Neural crest cell (in vitro differentiated cells): ENCODE data around the gene TAF7. TPM values are rescaled to one million over a fixed set of nuclear protein-coding genes. Genes with fewer than 3 reads are reported as not detected.

Source experiments
- DNase-seq: peaks from one replicate; pipeline ENCODE4 v3.0.0; 2021; ENCODE audit warnings: low read depth, mixed read lengths, low spot score
- H3K27ac Mint-ChIP-seq: one replicate; pipeline ENCODE4 v1.8.0; 2021; ENCODE audit warnings: mild to moderate bottlenecking, mixed read lengths; ENCODE audit not compliant: unreplicated experiment
- H3K27me3 Mint-ChIP-seq: 2 replicates; pipeline ENCODE4 v1.8.0; 2021; ENCODE audit warnings: low read depth, mild to moderate bottlenecking, mixed read lengths
- H3K36me3 Mint-ChIP-seq: 2 replicates; pipeline ENCODE4 v1.8.0; 2021; ENCODE audit warnings: low read depth, mild to moderate bottlenecking, mixed read lengths
- H3K4me1 Mint-ChIP-seq: 2 replicates; pipeline ENCODE4 v1.8.0; 2021; ENCODE audit warnings: mixed read lengths
- H3K4me3 Mint-ChIP-seq: one replicate; pipeline ENCODE4 v1.8.0; 2021; ENCODE audit warnings: mild to moderate bottlenecking, mixed read lengths
- H3K9me3 Mint-ChIP-seq: 2 replicates; pipeline ENCODE4 v1.8.0; 2021; ENCODE audit warnings: mixed read lengths
- CTCF ChIP-seq: fragments of 200-600 bp; sonication (generic); conservative IDR thresholded peaks from 2 replicates; pipeline ENCODE4 v1.5.0; 2021; ENCODE audit warnings: antibody characterized with exemption, mild to moderate bottlenecking
- total RNA-seq: library from RNA; stranded (reverse); gene quantifications from 2 replicates; pipeline ENCODE4 v1.2.1, GENCODE V29; 2021

Gene TAF7
- total RNA-seq, 1 donor from 2014 or later, result 100 TPM

GRCh38 chr5:141313711-141314110 lies 6.9 kb downstream of the TAF7 start:
- peaks cover 39% of the 10 kb centered on the region for H3K9me3 Mint-ChIP-seq
- H3K4me3 Mint-ChIP-seq, result no peak overlapping the region
- TF ChIP-seq CTCF, result no peak
- H3K4me1 Mint-ChIP-seq, result peaks cover 7% of the 10 kb centered on the region
- no peak for DNase-seq
- peaks cover 77% of the 10 kb centered on the region for H3K36me3 Mint-ChIP-seq
- H3K27me3 Mint-ChIP-seq, result peaks cover 4% of the 10 kb centered on the region
- no peak overlapping the region for H3K27ac Mint-ChIP-seq

- Mint-ChIP-seq H3K36me3 (peaks cover 73% of the 10 kb centered on the region), H3K9me3 (peaks cover 19% of the 10 kb centered on the region), H3K27ac (no peak overlapping the region), H3K27me3 (no peaks in the 10 kb centered on the region), H3K4me1 (no peaks in the 10 kb centered on the region), H3K4me3 (no peak overlapping the region)
- no peak for DNase-seq
- no peak for TF ChIP-seq CTCF
Measured at GRCh38 chr5:141306630-141307029, 14.0 kb downstream of the TAF7 start.

GRCh38 chr5:141303756-141304155 lies 16.8 kb downstream of the TAF7 start, which contains the start of gene SLC25A2:
Gene SLC25A2 (minus strand): TSS chr5:141304049. CDS start chr5:141303865, 184 bp downstream.
- no peaks in the 10 kb centered on the region for H3K27me3 Mint-ChIP-seq
- DNase-seq, result no peak
- H3K36me3 Mint-ChIP-seq, result peaks cover 56% of the 10 kb centered on the region
- H3K9me3 Mint-ChIP-seq, result peaks cover 16% of the 10 kb centered on the region
- TF ChIP-seq CTCF, result no peak
- H3K4me1 Mint-ChIP-seq, result no peaks in the 10 kb centered on the region
- no peak within 1 kb of the TSS for H3K4me3 Mint-ChIP-seq
- H3K27ac Mint-ChIP-seq, result no peak within 1 kb of the TSS

GRCh38 chr5:141298376-141298775 lies 22.2 kb downstream of the TAF7 start:
- H3K4me1 Mint-ChIP-seq, result no peaks in the 10 kb centered on the region
- H3K4me3 Mint-ChIP-seq, result no peak overlapping the region
- TF ChIP-seq CTCF, result no peak
- no peaks in the 10 kb centered on the region for H3K27me3 Mint-ChIP-seq
- no peak overlapping the region for H3K27ac Mint-ChIP-seq
- H3K9me3 Mint-ChIP-seq, result peaks cover 22% of the 10 kb centered on the region
- peaks cover 56% of the 10 kb centered on the region for H3K36me3 Mint-ChIP-seq
- no peak for DNase-seq

GRCh38 chr5:141272906-141273305 lies 47.7 kb downstream of the TAF7 start:
- TF ChIP-seq CTCF, result no peak
- Mint-ChIP-seq H3K4me1 (no peaks in the 10 kb centered on the region), H3K27me3 (no peaks in the 10 kb centered on the region), H3K27ac (no peak overlapping the region), H3K9me3 (peaks cover 40% of the 10 kb centered on the region), H3K4me3 (no peak overlapping the region), H3K36me3 (peaks cover 32% of the 10 kb centered on the region)
- no peak for DNase-seq

- Mint-ChIP-seq H3K9me3 (peaks cover 48% of the 10 kb centered on the region), H3K27me3 (no peaks in the 10 kb centered on the region)
Measured at GRCh38 chr5:141269195-141269594, 51.4 kb downstream of the TAF7 start.

More at GRCh38 chr5:141269195-141269594, 51.4 kb downstream of the TAF7 start:
- H3K27ac Mint-ChIP-seq, result no peak overlapping the region
- DNase-seq, result no peak
- no peak for TF ChIP-seq CTCF
- no peaks in the 10 kb centered on the region for H3K4me1 Mint-ChIP-seq
- peaks cover 52% of the 10 kb centered on the region for H3K36me3 Mint-ChIP-seq
- no peak overlapping the region for H3K4me3 Mint-ChIP-seq
